Body of pancreas (tissue), 4 donors: Measurements from ENCODE around the gene DHX30.

Experiments used
- CTCF ChIP-seq, 7 experiments: fragments of 450-650 bp in 4 of 7; fragments of 200-600 bp in 3 of 7; sonication (generic) in 3 of 7; IDR thresholded peaks; one replicate each; pipeline ENCODE4 v1.5.1; 2016 to 2019; ENCODE audit warnings: antibody characterized with exemption in 7 of 7
- POLR2A ChIP-seq, 3 donors: fragments of 450-650 bp; IDR thresholded peaks; one replicate each; pipeline ENCODE4 v1.6.1; 2016; ENCODE audit warnings: antibody characterized with exemption in 3 of 3, mild to moderate bottlenecking in 2 of 3

GRCh38 chr3:47847260-47847659 is 44.3 kb downstream of the DHX30 start:
- TF ChIP-seq POLR2A (IDR thresholded peaks at IDR 0.05): no peak
- no peak for TF ChIP-seq CTCF (IDR thresholded peaks at IDR 0.05)
